Breast epithelium (tissue), 3 donors: ENCODE results near the gene POFUT1.

Experiments
- CTCF ChIP-seq, 3 donors: fragments of 450-650 bp; IDR thresholded peaks; one replicate each; pipeline ENCODE4 v1.5.1; 2016 to 2017; ENCODE audit warnings: antibody characterized with exemption in 3 of 3, mild to moderate bottlenecking in 3 of 3, moderate library complexity in 3 of 3
- POLR2AphosphoS5 ChIP-seq, 3 donors: sonication (generic); formaldehyde crosslinking; IDR thresholded peaks; one replicate each; pipeline ENCODE4 v1.6.1; 2017; ENCODE audit warnings: antibody characterized with exemption in 3 of 3

GRCh38 chr20:32240205-32240604 lies 32.5 kb downstream of the POFUT1 start:
- TF ChIP-seq CTCF (IDR thresholded peaks at IDR 0.05) (no peak), POLR2AphosphoS5 (IDR thresholded peaks at IDR 0.05) (no peak)
